Measurements from ENCODE around the gene IPPK.
A peak's percentile ranks its signal among the peaks of the same experiment; 100 is the strongest.

IPPK gene

DNA sequence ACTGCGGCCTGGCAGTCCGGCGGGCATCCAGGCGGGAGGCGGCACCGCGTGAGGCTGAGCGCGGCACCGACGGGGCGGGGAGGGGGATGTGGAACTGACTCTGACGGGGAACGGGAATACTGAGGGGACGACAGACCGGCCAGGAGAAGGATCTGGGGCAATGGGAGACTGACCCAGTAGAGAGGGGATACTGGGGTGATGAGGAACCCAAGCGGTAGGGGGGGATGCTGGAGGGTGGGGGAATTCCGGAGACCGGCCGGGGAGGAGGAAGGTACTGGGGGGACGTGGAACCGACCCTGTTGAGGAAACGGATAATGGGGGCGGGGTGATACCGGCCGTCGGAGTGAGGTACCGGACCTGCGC is 423 bp downstream of the IPPK start:
- TF ChIP-seq, protein P1, sequence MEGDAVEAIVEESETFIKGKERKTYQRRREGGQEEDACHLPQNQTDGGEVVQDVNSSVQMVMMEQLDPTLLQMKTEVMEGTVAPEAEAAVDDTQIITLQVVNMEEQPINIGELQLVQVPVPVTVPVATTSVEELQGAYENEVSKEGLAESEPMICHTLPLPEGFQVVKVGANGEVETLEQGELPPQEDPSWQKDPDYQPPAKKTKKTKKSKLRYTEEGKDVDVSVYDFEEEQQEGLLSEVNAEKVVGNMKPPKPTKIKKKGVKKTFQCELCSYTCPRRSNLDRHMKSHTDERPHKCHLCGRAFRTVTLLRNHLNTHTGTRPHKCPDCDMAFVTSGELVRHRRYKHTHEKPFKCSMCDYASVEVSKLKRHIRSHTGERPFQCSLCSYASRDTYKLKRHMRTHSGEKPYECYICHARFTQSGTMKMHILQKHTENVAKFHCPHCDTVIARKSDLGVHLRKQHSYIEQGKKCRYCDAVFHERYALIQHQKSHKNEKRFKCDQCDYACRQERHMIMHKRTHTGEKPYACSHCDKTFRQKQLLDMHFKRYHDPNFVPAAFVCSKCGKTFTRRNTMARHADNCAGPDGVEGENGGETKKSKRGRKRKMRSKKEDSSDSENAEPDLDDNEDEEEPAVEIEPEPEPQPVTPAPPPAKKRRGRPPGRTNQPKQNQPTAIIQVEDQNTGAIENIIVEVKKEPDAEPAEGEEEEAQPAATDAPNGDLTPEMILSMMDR (IDR thresholded peaks at IDR 0.05): no peak
- H3K4me3 ChIP-seq: peak overlapping the region; percentile 91
- intact Hi-C loops (cut with DNase I; ENCODE audit: low total_unique reads): no loop called here
- H3K36me3 ChIP-seq: peaks cover 0 to 15% (median 5%) of the 10 kb centered on the region in 3 donors
- peak overlapping the region; percentile 86 to 90 for H3K27ac ChIP-seq
- no peaks in the 10 kb centered on the region for H3K27me3 ChIP-seq
- peaks cover 0 to 49% (median 19%) of the 10 kb centered on the region in 4 donors for H3K4me1 ChIP-seq
- peak in 1 of 2 donors; percentile 33 for DNase-seq
- H3K9me3 ChIP-seq: no peaks in the 10 kb centered on the region

DNA sequence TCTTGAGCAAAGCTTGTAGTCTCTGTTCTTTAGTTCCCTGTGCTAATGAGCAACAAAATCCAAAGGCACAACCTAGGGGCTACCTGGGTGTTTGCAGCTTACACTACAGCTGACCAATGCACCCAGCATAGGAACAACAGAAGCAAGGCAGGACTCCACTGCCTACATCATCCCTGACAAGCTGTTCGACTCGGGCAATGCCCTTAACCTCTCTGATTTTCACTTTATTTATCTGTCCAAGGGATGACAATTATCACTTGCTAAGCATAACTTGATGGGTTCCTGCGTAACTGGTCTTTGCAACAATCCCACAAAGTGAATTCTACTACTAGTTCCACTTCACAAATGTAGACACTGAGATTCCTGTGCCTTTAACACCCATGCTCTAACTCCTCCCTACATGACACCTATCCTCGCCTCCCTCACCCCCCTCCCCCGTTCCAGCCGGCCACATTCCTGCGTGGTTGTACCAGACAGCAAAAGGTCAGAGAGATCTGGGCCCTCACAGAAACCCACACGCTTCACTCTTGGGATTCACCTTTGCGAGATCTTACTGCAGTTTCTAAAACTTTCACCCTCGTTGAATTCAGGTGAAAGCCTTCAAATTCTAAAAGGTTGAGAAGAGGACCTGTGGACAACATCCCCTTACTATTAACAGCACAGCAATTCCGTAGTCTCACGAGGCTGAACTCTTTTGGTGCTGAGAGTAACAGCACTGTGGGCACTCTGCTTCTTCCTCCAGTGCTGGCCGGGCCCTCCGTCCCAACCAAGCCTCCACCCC is 995 bp downstream of the IPPK start:
- intact Hi-C loops (cut with DNase I; ENCODE audit: low total_unique reads): no loop called here
- TF ChIP-seq, protein P1 (IDR thresholded peaks at IDR 0.05): no peak
- no peak for DNase-seq
- Histone ChIP-seq H3K4me1 (peaks cover 0 to 50% (median 19%) of the 10 kb centered on the region in 4 donors), H3K36me3 (peaks cover 0 to 15% (median 5%) of the 10 kb centered on the region in 3 donors), H3K27me3 (no peaks in the 10 kb centered on the region), H3K4me3 (peak overlapping the region; percentile 91), H3K27ac (peak overlapping the region; percentile 86 to 90), H3K9me3 (no peaks in the 10 kb centered on the region)

DNA sequence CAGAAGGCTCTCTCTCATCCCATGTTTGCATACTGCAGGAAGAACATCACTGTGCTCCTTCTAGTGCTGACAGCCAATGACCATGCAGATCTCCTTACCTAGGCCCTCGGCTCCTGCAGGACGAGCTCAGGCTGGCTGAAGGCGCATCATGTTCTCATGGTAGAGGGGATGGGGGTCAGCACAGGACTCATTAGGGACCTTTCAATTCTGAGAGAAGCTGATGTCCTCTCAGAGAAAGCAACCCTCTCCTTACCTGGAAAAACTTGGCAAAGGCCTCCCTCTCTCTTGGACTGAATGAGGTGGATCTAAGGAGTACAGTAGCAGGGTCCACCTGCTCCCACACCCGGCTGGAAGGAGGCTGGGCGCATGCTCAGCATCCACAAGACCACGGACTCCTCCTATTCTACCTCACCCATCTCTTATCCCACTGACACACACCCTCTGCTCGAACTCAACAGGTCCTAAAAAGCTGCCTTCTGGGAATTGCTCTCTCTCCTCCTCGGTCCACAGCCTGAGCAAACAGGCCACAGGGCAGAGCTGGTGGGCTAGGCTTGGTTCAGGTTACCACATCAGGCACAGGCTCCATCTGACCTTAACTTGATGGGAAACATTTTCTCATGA is 2.9 kb downstream of the IPPK start:
- intact Hi-C loops (cut with DNase I; ENCODE audit: low total_unique reads): no loop called here
- H3K36me3 ChIP-seq: peaks cover 0 to 15% (median 5%) of the 10 kb centered on the region in 3 donors
- H3K4me1 ChIP-seq: peaks cover 0 to 50% (median 19%) of the 10 kb centered on the region in 4 donors
- TF ChIP-seq, protein P1 (IDR thresholded peaks at IDR 0.05): no peak
- H3K9me3 ChIP-seq: no peaks in the 10 kb centered on the region
- H3K27me3 ChIP-seq: no peaks in the 10 kb centered on the region
- no peak overlapping the region for H3K27ac ChIP-seq
- DNase-seq: no peak
- H3K4me3 ChIP-seq: no peak overlapping the region

DNA sequence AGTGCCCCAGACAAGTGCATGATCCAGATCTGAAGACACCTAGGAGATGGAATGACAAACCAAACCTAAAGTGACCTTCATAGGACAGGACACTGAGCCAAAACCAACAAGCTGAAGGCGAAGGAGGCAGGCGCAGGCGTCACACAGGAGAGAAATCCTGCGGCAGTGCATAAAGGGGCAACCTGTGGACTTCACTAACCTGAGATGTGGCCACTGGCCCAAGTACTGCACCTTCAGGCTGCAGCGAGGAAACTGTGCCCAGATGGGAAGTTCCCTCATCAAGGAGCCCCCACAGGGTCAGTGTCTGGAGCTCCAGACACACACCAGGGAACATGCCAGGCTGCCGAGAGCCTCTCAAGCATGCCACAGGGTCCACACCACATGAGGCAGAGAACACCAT is 3.7 kb downstream of the IPPK start:
- no peak overlapping the region for H3K27ac ChIP-seq

GRCh38 chr9:92665836-92666235 is 4.1 kb downstream of the IPPK start:
- DNase-seq: no peak
- no peaks in the 10 kb centered on the region for H3K9me3 ChIP-seq
- H3K4me1 ChIP-seq: peaks cover 0 to 43% (median 11%) of the 10 kb centered on the region in 4 donors
- no peaks in the 10 kb centered on the region for H3K27me3 ChIP-seq
- no peak overlapping the region for H3K27ac ChIP-seq
- no peak overlapping the region for H3K4me3 ChIP-seq
- H3K36me3 ChIP-seq: peaks cover 0 to 15% (median 5%) of the 10 kb centered on the region in 3 donors
- intact Hi-C loops (cut with DNase I; ENCODE audit: low total_unique reads): no loop called here
- TF ChIP-seq, protein P1 (IDR thresholded peaks at IDR 0.05): no peak

More for the DNA sequence above, 3.7 kb downstream of the IPPK start:
- Histone ChIP-seq H3K27me3 (no peaks in the 10 kb centered on the region), H3K9me3 (no peaks in the 10 kb centered on the region), H3K4me1 (peaks cover 0 to 45% (median 14%) of the 10 kb centered on the region in 4 donors), H3K36me3 (peaks cover 0 to 15% (median 5%) of the 10 kb centered on the region in 3 donors), H3K4me3 (no peak overlapping the region)
- intact Hi-C loops (cut with DNase I; ENCODE audit: low total_unique reads): no loop called here
- no peak for DNase-seq
- TF ChIP-seq, protein P1 (IDR thresholded peaks at IDR 0.05): no peak
